H1 (cell line): Measurements from ENCODE around the gene NXPH3. TPM values are rescaled to one million over a fixed set of nuclear protein-coding genes. Genes with fewer than 3 reads are reported as not detected.
A peak's percentile ranks its signal among the peaks of the same experiment; 100 is the strongest.

Experiments
- CTCF ChIA-PET: fragments of 300-600 bp; sonication (Branson Sonifier 250); formaldehyde crosslinking; loops from one replicate; lab custom pipeline; 2021; ENCODE audit not compliant: partially characterized antibody; lab: Charles Lee
- POLR2A ChIA-PET: fragments of 300-600 bp; sonication (Branson Sonifier 250); formaldehyde crosslinking; loops from one replicate; lab custom pipeline; 2021; ENCODE audit warnings: inconsistent platforms; ENCODE audit not compliant: partially characterized antibody; lab: Charles Lee
- DNase-seq, 2 experiments: peaks; one replicate each; pipeline versions ENCODE4 v3.0.0 to v3.0.0-alpha.2; 2010 to 2022; ENCODE audit warnings: low spot score in 2 of 2, low read depth in 1 of 2, mixed read lengths in 1 of 2
- FAIRE-seq: peaks from 2 replicates; lab custom pipeline; 2011; peaks lifted over from hg19 to GRCh38; lab: Jason Lieb, UNC
- H2AFZ ChIP-seq: 2 replicates; pipeline ENCODE4 v1.8.1; 2012; ENCODE audit warnings: low read length, inconsistent platforms
- H2AK5ac ChIP-seq: 2 replicates; pipeline ENCODE4 v1.6.1; 2013; ENCODE audit warnings: low read depth, low read length
- H2BK120ac ChIP-seq: replicated peaks from 2 replicates; pipeline ENCODE3; 2013; ENCODE audit warnings: low read depth, low read length, inconsistent platforms
- H2BK12ac ChIP-seq: 2 replicates; pipeline ENCODE4 v1.6.1; 2013; ENCODE audit warnings: low read depth, low read length
- H2BK15ac ChIP-seq: 2 replicates; pipeline ENCODE4 v1.6.1; 2013; ENCODE audit warnings: low read length
- H2BK20ac ChIP-seq: 2 replicates; pipeline ENCODE4 v1.6.1; 2013; ENCODE audit warnings: low read length
- H2BK5ac ChIP-seq: 2 replicates; pipeline ENCODE4 v1.6.1; 2013; ENCODE audit warnings: low read depth, low read length
- H3K14ac ChIP-seq: 2 replicates; pipeline ENCODE4 v1.6.1; 2013; ENCODE audit warnings: inconsistent platforms; ENCODE audit not compliant: insufficient read length
- H3K18ac ChIP-seq: 2 replicates; pipeline ENCODE4 v1.6.1; 2013; ENCODE audit warnings: low read length; ENCODE audit errors: extremely low read depth
- H3K23ac ChIP-seq: 2 replicates; pipeline ENCODE4 v1.6.1; 2013; ENCODE audit warnings: inconsistent platforms; ENCODE audit not compliant: insufficient read length
- H3K23me2 ChIP-seq: 2 replicates; pipeline ENCODE4 v1.6.1; 2013; ENCODE audit warnings: low read depth, low read length
- H3K27ac ChIP-seq: 2 replicates; pipeline ENCODE4 v1.6.1; 2011; ENCODE audit warnings: low read depth, low read length, inconsistent platforms
- H3K27me3 ChIP-seq, 4 experiments: replicated peaks in 1 of 4; 1 replicate in 1 of 4; 2 replicates in 3 of 4; pipeline versions ENCODE4 v1.6.1 to v1.8.1; 2011 to 2013; ENCODE audit warnings: low read length in 3 of 4, mild to moderate bottlenecking in 3 of 4, inconsistent platforms in 2 of 4, mixed read lengths in 2 of 4, moderate library complexity in 1 of 4; ENCODE audit not compliant: control insufficient read depth in 3 of 4, insufficient read depth in 3 of 4; ENCODE audit errors: extremely low read depth in 1 of 4
- H3K36me3 ChIP-seq, 4 experiments: 2 replicates each; pipeline versions ENCODE4 v1.6.1 to v1.8.1; 2011 to 2013; ENCODE audit warnings: mild to moderate bottlenecking in 4 of 4, low read length in 3 of 4, moderate library complexity in 2 of 4, control low read depth in 1 of 4, inconsistent platforms in 1 of 4; ENCODE audit not compliant: insufficient read depth in 4 of 4, control insufficient read depth in 2 of 4
- H3K4ac ChIP-seq: replicated peaks from 2 replicates; pipeline ENCODE3; 2013; ENCODE audit warnings: low read length, low read depth, mixed read lengths, inconsistent platforms; ENCODE audit not compliant: insufficient read length
- H3K4me1 ChIP-seq, 4 experiments: replicated peaks in 1 of 4; 1 replicate in 1 of 4; 2 replicates in 3 of 4; pipeline versions ENCODE4 v1.6.1 to v1.8.1; 2011 to 2013; ENCODE audit warnings: low read length in 3 of 4, inconsistent platforms in 2 of 4, mixed read lengths in 1 of 4; ENCODE audit not compliant: insufficient read depth in 4 of 4, control insufficient read depth in 3 of 4
- H3K4me2 ChIP-seq, 2 experiments: 2 replicates each; pipeline versions ENCODE4 v1.6.1 to v1.8.1; 2011 to 2013; ENCODE audit warnings: low read depth in 2 of 2, low read length in 2 of 2, control low read depth in 1 of 2, inconsistent platforms in 1 of 2, mild to moderate bottlenecking in 1 of 2; ENCODE audit not compliant: insufficient read depth in 1 of 2
- H3K4me3 ChIP-seq, 4 experiments: fragments of 200-600, 300-600 bp in 1 of 4; sonication (generic), shearing (Covaris generic), sonication (Bioruptor Twin) in 1 of 4; 2 replicates each; pipeline versions ENCODE4 v1.5.1 to v1.8.1; 2011 to 2016; ENCODE audit warnings: low read length in 4 of 4, low read depth in 3 of 4, control low read depth in 2 of 4, inconsistent platforms in 2 of 4, mild to moderate bottlenecking in 2 of 4, mixed read lengths in 1 of 4, moderate library complexity in 1 of 4; ENCODE audit not compliant: insufficient read depth in 2 of 4; ENCODE audit errors: extremely low read depth in 1 of 4
- H3K56ac ChIP-seq: replicated peaks from 2 replicates; pipeline ENCODE3; 2013; ENCODE audit warnings: low read depth, mild to moderate bottlenecking, mixed read lengths, low read length, inconsistent platforms; ENCODE audit not compliant: insufficient read length
- H3K79me1 ChIP-seq: 2 replicates; pipeline ENCODE4 v1.6.1; 2013; ENCODE audit warnings: low read depth, low read length, control low read depth
- H3K79me2 ChIP-seq, 2 experiments: 2 replicates each; pipeline versions ENCODE4 v1.6.1 to v1.8.1; 2012 to 2013; ENCODE audit warnings: low read length in 2 of 2, mild to moderate bottlenecking in 2 of 2, inconsistent platforms in 1 of 2; ENCODE audit not compliant: insufficient read depth in 2 of 2, control insufficient read depth in 1 of 2
- H3K9ac ChIP-seq, 4 experiments: replicated peaks in 1 of 4; 1 replicate in 1 of 4; 2 replicates in 3 of 4; pipeline versions ENCODE4 v1.6.1 to v1.8.1; 2011 to 2013; ENCODE audit warnings: low read depth in 3 of 4, low read length in 3 of 4, control low read depth in 2 of 4, mild to moderate bottlenecking in 2 of 4, moderate library complexity in 2 of 4, inconsistent platforms in 1 of 4; ENCODE audit errors: extremely low read depth in 1 of 4
- H3K9me3 ChIP-seq, 2 experiments: 2 replicates each; pipeline versions ENCODE4 v1.6.1 to v1.8.1; 2012 to 2013; ENCODE audit warnings: mild to moderate bottlenecking in 2 of 2, moderate library complexity in 2 of 2, control low read depth in 1 of 2, inconsistent platforms in 1 of 2, low read depth in 1 of 2, low read length in 1 of 2, mixed read lengths in 1 of 2; ENCODE audit not compliant: insufficient read depth in 2 of 2
- H4K20me1 ChIP-seq, 2 experiments: replicated peaks in 1 of 2; 2 replicates each; pipeline versions ENCODE3 to v1.8.1; 2011 to 2013; ENCODE audit warnings: inconsistent platforms in 2 of 2, low read length in 2 of 2, mild to moderate bottlenecking in 1 of 2; ENCODE audit not compliant: insufficient read depth in 2 of 2, control insufficient read depth in 1 of 2
- H4K5ac ChIP-seq: 2 replicates; pipeline ENCODE4 v1.6.1; 2013; ENCODE audit warnings: low read length, low read depth, mixed read lengths, inconsistent platforms; ENCODE audit not compliant: insufficient read length
- H4K8ac ChIP-seq: 2 replicates; pipeline ENCODE4 v1.8.0; 2013; ENCODE audit warnings: mild to moderate bottlenecking, moderate library complexity, low read length, inconsistent platforms; ENCODE audit not compliant: insufficient read depth; ENCODE audit errors: extremely low read depth
- H4K91ac ChIP-seq: replicated peaks from 2 replicates; pipeline ENCODE3; 2013; ENCODE audit warnings: low read length, mixed read lengths, inconsistent platforms; ENCODE audit not compliant: insufficient read length
- ASH2L ChIP-seq: fragments of 200-600, 300-600 bp; sonication (generic); IDR thresholded peaks from one replicate; pipeline ENCODE4 v1.7.1; 2017; ENCODE audit warnings: low read length
- CTCF ChIP-seq, 3 experiments: IDR thresholded peaks; 1 replicate in 2 of 3; 2 replicates in 1 of 3; pipeline versions ENCODE4 v1.5.1 to v1.6.1; 2011; ENCODE audit warnings: low read length in 3 of 3, mild to moderate bottlenecking in 3 of 3, inconsistent platforms in 2 of 3, low read depth in 1 of 3, moderate library complexity in 1 of 3; ENCODE audit not compliant: insufficient read depth in 1 of 3; ENCODE audit errors: control extremely low read depth in 1 of 3
- EZH2 ChIP-seq: fragments of 200-600 bp; sonication (generic); IDR thresholded peaks from 2 replicates; pipeline ENCODE4 v1.7.1; 2012; ENCODE audit warnings: low read depth, mild to moderate bottlenecking, moderate library complexity, low read length, inconsistent platforms; ENCODE audit not compliant: severe bottlenecking
- FOSL1 ChIP-seq: IDR thresholded peaks from 2 replicates; pipeline ENCODE4 v1.6.1; 2011; ENCODE audit warnings: mild to moderate bottlenecking, low read depth, low read length, moderate library complexity; ENCODE audit not compliant: insufficient read depth
- HDAC6 ChIP-seq: IDR thresholded peaks from one replicate; pipeline ENCODE4 v1.7.1; 2012; ENCODE audit warnings: low read depth, mild to moderate bottlenecking, inconsistent platforms, low read length, moderate library complexity
- KDM1A ChIP-seq: fragments of 200-600, 300-600 bp; sonication (generic); IDR thresholded peaks from 2 replicates; pipeline ENCODE4 v1.7.1; 2016; ENCODE audit warnings: mild to moderate bottlenecking, low read length, borderline replicate concordance
- NRF1 ChIP-seq: IDR thresholded peaks from 2 replicates; pipeline ENCODE4 v1.6.1; 2011; ENCODE audit warnings: mild to moderate bottlenecking, low read depth, low read length, improper control_type of control experiment
- RAD21 ChIP-seq, 2 experiments: IDR thresholded peaks in 1 of 2; conservative IDR thresholded peaks in 1 of 2; 2 replicates each; pipeline ENCODE4 v1.6.1; 2011; ENCODE audit warnings: low read depth in 2 of 2, low read length in 2 of 2, improper control_type of control experiment in 1 of 2, inconsistent platforms in 1 of 2, mild to moderate bottlenecking in 1 of 2, moderate library complexity in 1 of 2
- SP4 ChIP-seq: IDR thresholded peaks from 2 replicates; pipeline ENCODE4 v1.6.1; 2012; ENCODE audit warnings: low read length, inconsistent platforms
- TBP ChIP-seq: IDR thresholded peaks from 2 replicates; pipeline ENCODE4 v1.6.1; 2011; ENCODE audit warnings: low read depth, low read length, improper control_type of control experiment
- WGBS, 2 experiments: shearing (Covaris generic) in 1 of 2; methylation state at CpG; one replicate each; pipeline versions ENCODE4 v1.1.6 to v1.1.7; 2013 to 2015; ENCODE audit warnings: low lambda C conversion rate in 2 of 2, mixed read lengths in 2 of 2, inconsistent platforms in 1 of 2, low coverage in 1 of 2, missing lambda C conversion rate in 1 of 2; ENCODE audit not compliant: insufficient replicate concordance in 2 of 2, insufficient coverage in 1 of 2, insufficient read length in 1 of 2; ENCODE audit errors: extremely low coverage in 1 of 2, missing lambda C conversion rate in 1 of 2; 5-methylcytosine and 5-hydroxymethylcytosine counted together
- polyA plus RNA-seq, 7 experiments: library from polyadenylated mRNA; depleted of rRNA in 3 of 7; stranded (reverse) in 5 of 7; unstranded in 2 of 7; fragments of >200 nt in 5 of 7; fragments of 200-250 nt in 2 of 7; gene quantifications; 1 replicate in 5 of 7; 2 replicates in 1 of 7; 4 replicates in 1 of 7; pipeline versions ENCODE4 v1.2.1 to v1.2.3, GENCODE V29; 2011 to 2013; ENCODE audit warnings: missing spikeins in 2 of 7, mixed read lengths in 2 of 7
- total RNA-seq: library from RNA; stranded (reverse); fragmentation: NEBNext Ultra II Directional; extraction: Animal tissue kit (Norgen Biotek cat#: 25700); gene quantifications from 2 replicates; pipeline ENCODE4 v1.2.1, GENCODE V29; 2021

The NXPH3 gene
- total and polyA plus RNA-seq, 2 of the 8 experiments (the other 6 are each of a cell fraction or from before 2014, with no cell fraction given): 2.5 to 3.7 TPM

GRCh38 chr17:49585422-49586027, 9.9 kb downstream of the NXPH3 start:
- H2BK20ac ChIP-seq: no peak overlapping the region
- no peak overlapping the region for H3K4me3 ChIP-seq
- no peak overlapping the region for H3K23ac ChIP-seq
- no peak overlapping the region for H2AK5ac ChIP-seq
- H4K91ac ChIP-seq: no peak overlapping the region
- ChIA-PET CTCF (interaction anchor here (0.5 to 4.9 kb wide), 7 partner anchors 9 to 440 kb away, joined by 3 to 27 read pairs (median 3); no protein-coding TSS in a partner anchor), POLR2A (no interaction called here)
- no peak overlapping the region for H2BK120ac ChIP-seq
- H2BK5ac ChIP-seq: no peak overlapping the region
- H2BK12ac ChIP-seq: no peak overlapping the region
- H3K27me3 ChIP-seq: no peaks in the 10 kb centered on the region; a peak in 1 of 7 replicates
- H3K79me1 ChIP-seq: no peaks in the 10 kb centered on the region
- no peaks in the 10 kb centered on the region for H3K79me2 ChIP-seq
- H3K4ac ChIP-seq: no peak overlapping the region
- FAIRE-seq: peak; percentile 73
- H3K4me1 ChIP-seq: peaks cover 0 to 5% (median 2%) of the 10 kb centered on the region in 4 experiments; a peak in 3 of 7 replicates
- TF ChIP-seq FOSL1 (no peak), HDAC6 (no peak), SP4 (no peak), CTCF (IDR thresholded peaks at IDR 0.05; ENCODE audit: control extremely low read depth in 1 of 3, insufficient read depth in 1 of 3, low read depth in 1 of 3, low read length in 3 of 3) (peak; percentile 66 to 80 (median 79)), RAD21 (IDR thresholded peaks at IDR 0.05 in 1 of 2, conservative IDR thresholded peaks at IDR 0.05 in 1 of 2; ENCODE audit: low read depth in 2 of 2, low read length in 2 of 2) (peak; percentile 25 to 39; a peak in 3 of 4 replicates), ASH2L (no peak), KDM1A (no peak), NRF1 (no peak), TBP (no peak), EZH2 (no peak)
- H2AFZ ChIP-seq: no peak overlapping the region
- H3K23me2 ChIP-seq: no peaks in the 10 kb centered on the region
- no peaks in the 10 kb centered on the region for H3K9me3 ChIP-seq
- no peak overlapping the region for H3K27ac ChIP-seq
- no peak overlapping the region for H3K4me2 ChIP-seq
- H3K18ac ChIP-seq: no peak overlapping the region
- 42% methylated on average over 3 of the region's 3 CpGs; no CpG with 5 or more reads in 1 of the 2 experiments for WGBS, 2 experiments
- H4K8ac ChIP-seq: no peak overlapping the region
- H4K5ac ChIP-seq: no peak overlapping the region
- no peak for DNase-seq
- H4K20me1 ChIP-seq: peaks cover 0 to under 1% of the 10 kb centered on the region in 2 experiments
- H3K36me3 ChIP-seq: no peaks in the 10 kb centered on the region
- no peak overlapping the region for H3K56ac ChIP-seq
- no peak overlapping the region for H3K9ac ChIP-seq
- no peak overlapping the region for H3K14ac ChIP-seq
- no peak overlapping the region for H2BK15ac ChIP-seq
